ENCODE measurements around the gene GPLD1.

Gene GPLD1

DNA sequence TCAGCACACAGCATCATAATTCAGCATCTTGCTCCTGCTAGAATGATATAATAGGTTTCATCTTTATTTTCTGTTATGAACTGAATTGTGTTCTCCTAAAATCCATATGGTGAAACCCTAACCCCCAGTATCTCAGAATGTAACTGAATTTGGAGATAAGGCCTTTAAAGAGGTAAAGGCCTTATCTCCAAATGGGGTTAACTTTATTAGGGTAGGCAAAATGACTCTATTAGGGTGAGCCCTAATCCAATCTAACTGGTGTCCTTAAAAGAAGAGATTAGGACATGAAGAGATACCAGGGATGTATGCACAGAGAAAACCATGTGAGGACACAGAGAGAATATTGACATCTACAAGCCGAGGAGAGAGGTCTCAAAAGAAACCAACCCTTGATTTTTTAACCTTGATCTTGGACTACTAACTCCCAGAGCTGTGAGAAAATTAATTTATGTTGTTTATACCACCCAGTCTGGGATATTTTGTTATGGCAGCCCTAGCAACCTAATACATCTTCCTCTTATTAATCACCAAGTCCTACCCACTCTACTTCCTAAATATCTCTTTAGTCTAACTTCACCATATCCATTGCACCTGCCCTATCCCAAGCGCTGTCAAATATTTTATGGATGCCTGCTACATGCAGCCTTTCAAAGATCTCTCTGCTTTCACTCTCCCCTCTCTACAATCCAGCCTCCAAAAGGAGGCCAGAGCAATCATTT lies 95.2 kb downstream of the GPLD1 start:
- no peak overlapping the region for H3K14ac ChIP-seq (ENCODE audit: low read length)
- no peak overlapping the region for H3K9ac ChIP-seq (ENCODE audit: low read depth, low read length, poor library complexity)
- H3K4ac ChIP-seq (ENCODE audit: low read length) = no peak overlapping the region
- no peak overlapping the region for H3K18ac ChIP-seq (ENCODE audit: low read length)
- H4K8ac ChIP-seq (ENCODE audit: low read depth, low read length) = no peak overlapping the region
- H3K4me3 ChIP-seq (ENCODE audit: low read length in 2 of 2) = no peak overlapping the region
- no peaks in the 10 kb centered on the region for H3K79me1 ChIP-seq (ENCODE audit: low read depth, low read length)
- no peak overlapping the region for H2BK12ac ChIP-seq (ENCODE audit: low read length)
- WGBS, 2 donors (ENCODE audit: extremely low coverage in 2 of 2, insufficient read length in 2 of 2, insufficient replicate concordance in 1 of 2) = no CpG with 5 or more reads among the region's 2 CpGs
- H4K91ac ChIP-seq (ENCODE audit: low read depth, low read length, poor library complexity) = no peak overlapping the region
- H3K9me3 ChIP-seq (replicated peaks in 1 of 2; ENCODE audit: control insufficient read depth in 2 of 2, insufficient read depth in 1 of 2, low read depth in 1 of 2, low read length in 2 of 2) = peaks cover 4 to 11% of the 10 kb centered on the region in 2 donors
- no peaks in the 10 kb centered on the region for H3K36me3 ChIP-seq (replicated peaks in 1 of 2; ENCODE audit: control insufficient read depth in 2 of 2, insufficient read depth in 2 of 2, low read length in 2 of 2)
- no peak for DNase-seq (ENCODE audit: low spot score)
- H2BK15ac ChIP-seq (ENCODE audit: low read length) = no peak overlapping the region
- no peak overlapping the region for H2BK5ac ChIP-seq (ENCODE audit: low read length)
- no peak overlapping the region for H3K27ac ChIP-seq (replicated peaks; ENCODE audit: low read length)
- peaks cover 0 to 5% (median 0%) of the 10 kb centered on the region in 3 experiments for H3K27me3 ChIP-seq (ENCODE audit: control insufficient read depth in 3 of 3, insufficient read depth in 3 of 3, low read depth in 1 of 3, low read length in 3 of 3)
- no peaks in the 10 kb centered on the region for H3K4me1 ChIP-seq (ENCODE audit: control insufficient read depth in 2 of 2, insufficient read depth in 1 of 2, low read depth in 1 of 2, low read length in 2 of 2)
- no peak overlapping the region for H2BK120ac ChIP-seq (ENCODE audit: low read depth, low read length)
- no peak overlapping the region for H2AK5ac ChIP-seq (ENCODE audit: low read depth, low read length)
- no peak overlapping the region for H2AFZ ChIP-seq (ENCODE audit: low read length)
- no peak overlapping the region for H3K4me2 ChIP-seq (ENCODE audit: insufficient read depth, low read length, poor library complexity, severe bottlenecking)
- no peak overlapping the region for H3K23ac ChIP-seq (ENCODE audit: low read depth, low read length, poor library complexity)

DNA sequence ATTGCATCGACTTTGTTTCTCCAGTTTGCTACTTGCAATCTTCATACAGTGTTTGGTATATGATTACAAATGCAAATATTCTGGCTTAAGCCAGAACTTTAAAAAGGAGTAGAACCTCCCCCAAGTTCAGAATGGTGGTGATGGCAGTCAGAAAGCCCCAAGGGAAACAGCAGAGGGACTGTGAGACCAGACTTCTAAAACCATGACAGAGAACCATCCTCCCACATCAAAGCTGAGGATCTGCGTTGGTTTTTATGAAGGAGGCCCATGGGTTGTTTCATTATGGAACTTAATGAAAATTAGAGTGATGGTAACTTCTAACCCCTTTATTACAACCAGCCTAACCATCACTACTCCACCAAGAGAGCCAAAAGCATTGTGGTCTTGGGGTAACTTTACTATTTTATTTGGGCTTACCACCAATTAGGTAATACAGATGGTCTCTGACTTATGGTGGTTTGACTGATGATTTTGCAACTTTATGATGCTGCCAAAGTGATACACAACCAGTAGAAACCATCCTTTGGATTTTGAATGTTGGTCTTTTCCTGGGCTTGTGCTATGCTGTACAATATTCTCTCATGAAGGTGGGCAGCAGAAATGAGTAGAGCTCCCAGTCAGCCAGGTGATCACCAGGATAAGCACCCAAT lies 97.5 kb downstream of the GPLD1 start:
- peaks cover 4 to 6% of the 10 kb centered on the region in 2 donors for H3K9me3 ChIP-seq (replicated peaks in 1 of 2; ENCODE audit: control insufficient read depth in 2 of 2, insufficient read depth in 1 of 2, low read depth in 1 of 2, low read length in 2 of 2)
- DNase-seq (ENCODE audit: low spot score) = no peak
- H3K4me3 ChIP-seq (ENCODE audit: low read length in 2 of 2) = no peak overlapping the region
- peaks cover 0 to 5% (median 0%) of the 10 kb centered on the region in 3 experiments for H3K27me3 ChIP-seq (ENCODE audit: control insufficient read depth in 3 of 3, insufficient read depth in 3 of 3, low read depth in 1 of 3, low read length in 3 of 3)
- H2BK5ac ChIP-seq (ENCODE audit: low read length) = no peak overlapping the region
- no peaks in the 10 kb centered on the region for H3K36me3 ChIP-seq (replicated peaks in 1 of 2; ENCODE audit: control insufficient read depth in 2 of 2, insufficient read depth in 2 of 2, low read length in 2 of 2)
- no peak overlapping the region for H3K4me2 ChIP-seq (ENCODE audit: insufficient read depth, low read length, poor library complexity, severe bottlenecking)
- H3K4me1 ChIP-seq (ENCODE audit: control insufficient read depth in 2 of 2, insufficient read depth in 1 of 2, low read depth in 1 of 2, low read length in 2 of 2) = no peaks in the 10 kb centered on the region
- H2AFZ ChIP-seq (ENCODE audit: low read length) = no peak overlapping the region
- H2BK12ac ChIP-seq (ENCODE audit: low read length) = no peak overlapping the region
- H2BK120ac ChIP-seq (ENCODE audit: low read depth, low read length) = no peak overlapping the region
- H4K91ac ChIP-seq (ENCODE audit: low read depth, low read length, poor library complexity) = no peak overlapping the region
- no peak overlapping the region for H2BK15ac ChIP-seq (ENCODE audit: low read length)
- H4K8ac ChIP-seq (ENCODE audit: low read depth, low read length) = no peak overlapping the region
- H3K23ac ChIP-seq (ENCODE audit: low read depth, low read length, poor library complexity) = no peak overlapping the region
- no peak overlapping the region for H3K9ac ChIP-seq (ENCODE audit: low read depth, low read length, poor library complexity)
- WGBS, 2 donors (ENCODE audit: extremely low coverage in 2 of 2, insufficient read length in 2 of 2, insufficient replicate concordance in 1 of 2) = no CpG with 5 or more reads among the region's 2 CpGs
- H3K14ac ChIP-seq (ENCODE audit: low read length) = no peak overlapping the region
- H3K27ac ChIP-seq (replicated peaks; ENCODE audit: low read length) = no peak overlapping the region
- H3K79me1 ChIP-seq (ENCODE audit: low read depth, low read length) = no peaks in the 10 kb centered on the region
- H3K4ac ChIP-seq (ENCODE audit: low read length) = no peak overlapping the region
- H3K18ac ChIP-seq (ENCODE audit: low read length) = no peak overlapping the region
- no peak overlapping the region for H2AK5ac ChIP-seq (ENCODE audit: low read depth, low read length)

DNA sequence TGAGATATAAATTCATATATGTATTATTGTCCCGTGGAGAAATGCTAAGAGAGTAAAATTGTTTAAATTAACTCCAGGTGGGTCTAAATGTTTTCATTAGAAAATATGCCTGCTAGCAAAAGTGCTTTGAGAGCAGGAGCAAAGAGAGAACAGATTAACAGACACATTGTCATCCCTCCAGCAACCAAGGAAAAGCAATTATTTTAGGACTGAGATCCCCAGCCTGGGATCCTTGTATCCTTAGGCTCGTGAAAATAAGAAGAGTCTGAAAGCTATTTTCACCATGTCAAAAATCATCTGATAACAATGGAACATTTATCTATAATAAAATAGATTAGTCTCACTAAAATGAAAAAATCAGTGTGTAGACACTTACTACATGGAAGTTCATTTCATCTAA lies 98.2 kb downstream of the GPLD1 start:
- Histone ChIP-seq H3K4me2 (ENCODE audit: insufficient read depth, low read length, poor library complexity, severe bottlenecking) (no peak overlapping the region), H3K27ac (replicated peaks; ENCODE audit: low read length) (no peak overlapping the region), H2BK15ac (ENCODE audit: low read length) (no peak overlapping the region), H4K8ac (ENCODE audit: low read depth, low read length) (no peak overlapping the region), H3K4ac (ENCODE audit: low read length) (no peak overlapping the region), H2AK5ac (ENCODE audit: low read depth, low read length) (no peak overlapping the region), H3K9me3 (replicated peaks in 1 of 2; ENCODE audit: control insufficient read depth in 2 of 2, insufficient read depth in 1 of 2, low read depth in 1 of 2, low read length in 2 of 2) (no peaks in the 10 kb centered on the region), H2BK5ac (ENCODE audit: low read length) (no peak overlapping the region), H3K18ac (ENCODE audit: low read length) (no peak overlapping the region), H4K91ac (ENCODE audit: low read depth, low read length, poor library complexity) (no peak overlapping the region), H3K4me3 (ENCODE audit: low read length in 2 of 2) (no peak overlapping the region), H3K36me3 (replicated peaks in 1 of 2; ENCODE audit: control insufficient read depth in 2 of 2, insufficient read depth in 2 of 2, low read length in 2 of 2) (no peaks in the 10 kb centered on the region), H3K14ac (ENCODE audit: low read length) (no peak overlapping the region), H3K79me1 (ENCODE audit: low read depth, low read length) (no peaks in the 10 kb centered on the region), H3K23ac (ENCODE audit: low read depth, low read length, poor library complexity) (no peak overlapping the region), H3K9ac (ENCODE audit: low read depth, low read length, poor library complexity) (no peak overlapping the region), H2BK120ac (ENCODE audit: low read depth, low read length) (no peak overlapping the region), H3K27me3 (ENCODE audit: control insufficient read depth in 3 of 3, insufficient read depth in 3 of 3, low read depth in 1 of 3, low read length in 3 of 3) (peaks cover 0 to 3% (median 0%) of the 10 kb centered on the region in 3 experiments), H2AFZ (ENCODE audit: low read length) (no peak overlapping the region), H2BK12ac (ENCODE audit: low read length) (no peak overlapping the region), H3K4me1 (ENCODE audit: control insufficient read depth in 2 of 2, insufficient read depth in 1 of 2, low read depth in 1 of 2, low read length in 2 of 2) (no peaks in the 10 kb centered on the region)
- DNase-seq (ENCODE audit: low spot score) = no peak
- no CpG with 5 or more reads among the region's 2 CpGs for WGBS, 2 donors (ENCODE audit: extremely low coverage in 2 of 2, insufficient read length in 2 of 2, insufficient replicate concordance in 1 of 2)

DNA sequence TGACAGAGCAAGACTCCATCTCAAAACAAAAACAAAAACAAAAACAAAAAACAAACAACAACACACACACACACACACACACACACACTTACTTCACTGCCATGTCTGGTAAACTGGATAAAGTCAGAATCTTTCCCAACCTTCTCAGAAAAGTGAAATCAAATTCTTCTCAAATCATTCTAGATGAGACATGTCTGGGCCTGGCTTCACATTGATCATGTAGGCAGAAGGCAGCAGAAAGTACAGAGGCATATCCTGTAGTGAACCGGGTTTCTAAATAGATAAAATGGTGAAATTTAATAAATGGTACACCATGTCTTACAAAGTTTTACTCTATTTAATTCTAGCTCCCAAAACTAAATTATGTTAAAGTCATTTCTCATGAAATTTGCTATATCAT lies 101.6 kb downstream of the GPLD1 start:
- Histone ChIP-seq H2AK5ac (ENCODE audit: low read depth, low read length) (no peak overlapping the region), H3K27ac (replicated peaks; ENCODE audit: low read length) (no peak overlapping the region), H2BK5ac (ENCODE audit: low read length) (no peak overlapping the region), H2BK12ac (ENCODE audit: low read length) (no peak overlapping the region), H3K18ac (ENCODE audit: low read length) (no peak overlapping the region), H3K4me2 (ENCODE audit: insufficient read depth, low read length, poor library complexity, severe bottlenecking) (no peak overlapping the region), H3K23ac (ENCODE audit: low read depth, low read length, poor library complexity) (no peak overlapping the region), H2AFZ (ENCODE audit: low read length) (no peak overlapping the region), H3K36me3 (replicated peaks in 1 of 2; ENCODE audit: control insufficient read depth in 2 of 2, insufficient read depth in 2 of 2, low read length in 2 of 2) (no peaks in the 10 kb centered on the region), H3K9me3 (replicated peaks in 1 of 2; ENCODE audit: control insufficient read depth in 2 of 2, insufficient read depth in 1 of 2, low read depth in 1 of 2, low read length in 2 of 2) (no peaks in the 10 kb centered on the region), H4K8ac (ENCODE audit: low read depth, low read length) (no peak overlapping the region), H3K4me1 (ENCODE audit: control insufficient read depth in 2 of 2, insufficient read depth in 1 of 2, low read depth in 1 of 2, low read length in 2 of 2) (no peaks in the 10 kb centered on the region), H3K27me3 (ENCODE audit: control insufficient read depth in 3 of 3, insufficient read depth in 3 of 3, low read depth in 1 of 3, low read length in 3 of 3) (no peaks in the 10 kb centered on the region), H3K4me3 (ENCODE audit: low read length in 2 of 2) (no peak overlapping the region), H3K9ac (ENCODE audit: low read depth, low read length, poor library complexity) (no peak overlapping the region), H4K91ac (ENCODE audit: low read depth, low read length, poor library complexity) (no peak overlapping the region), H3K79me1 (ENCODE audit: low read depth, low read length) (no peaks in the 10 kb centered on the region), H3K4ac (ENCODE audit: low read length) (no peak overlapping the region), H3K14ac (ENCODE audit: low read length) (no peak overlapping the region), H2BK120ac (ENCODE audit: low read depth, low read length) (no peak overlapping the region), H2BK15ac (ENCODE audit: low read length) (no peak overlapping the region)
- no peak for DNase-seq (ENCODE audit: low spot score)
- WGBS, 2 donors (ENCODE audit: extremely low coverage in 2 of 2, insufficient read length in 2 of 2, insufficient replicate concordance in 1 of 2) = no CpG with 5 or more reads among the region's 1 CpG

All from neuronal stem cell (in vitro differentiated cells).